Raji (cell line): Measurements from ENCODE around the gene COL13A1.

Source experiments
- POLR2A ChIP-seq: IDR thresholded peaks from 2 replicates; pipeline ENCODE4 v1.6.1; 2011; ENCODE audit warnings: low read depth, low read length, control low read depth; ENCODE audit not compliant: insufficient read depth

Gene COL13A1

GRCh38 chr10:69936091-69936490, 134.4 kb downstream of the COL13A1 start:
- TF ChIP-seq POLR2A, result no peak

- no peak for TF ChIP-seq POLR2A
Observed at GRCh38 chr10:69938541-69938991, 136.9 kb downstream of the COL13A1 start.

- no peak for TF ChIP-seq POLR2A
Observed at GRCh38 chr10:69939061-69939460, 137.4 kb downstream of the COL13A1 start.

- no peak for TF ChIP-seq POLR2A
Observed at GRCh38 chr10:69939481-69939880, 137.8 kb downstream of the COL13A1 start.

GRCh38 chr10:69941730-69942129, 140.0 kb downstream of the COL13A1 start:
- TF ChIP-seq POLR2A, result no peak

GRCh38 chr10:69943292-69943820, 141.7 kb downstream of the COL13A1 start:
- TF ChIP-seq POLR2A, result no peak

GRCh38 chr10:69944761-69945160, 143.1 kb downstream of the COL13A1 start:
- TF ChIP-seq POLR2A, result no peak

GRCh38 chr10:69948261-69948660, 146.6 kb downstream of the COL13A1 start:
- TF ChIP-seq POLR2A, result no peak

- no peak for TF ChIP-seq POLR2A
Observed at GRCh38 chr10:69949770-69950169, 148.1 kb downstream of the COL13A1 start.

- TF ChIP-seq POLR2A, result no peak
Observed at GRCh38 chr10:69951658-69952057, 150.0 kb downstream of the COL13A1 start.

GRCh38 chr10:69952069-69952800, 150.5 kb downstream of the COL13A1 start:
- TF ChIP-seq POLR2A, result no peak

GRCh38 chr10:69952821-69953221, 151.1 kb downstream of the COL13A1 start:
- no peak for TF ChIP-seq POLR2A

- no peak for TF ChIP-seq POLR2A
Observed at GRCh38 chr10:69953851-69954250, 152.1 kb downstream of the COL13A1 start.

GRCh38 chr10:69955211-69955805, 153.6 kb downstream of the COL13A1 start:
- no peak for TF ChIP-seq POLR2A

GRCh38 chr10:69955897-69956740, 154.4 kb downstream of the COL13A1 start:
- no peak for TF ChIP-seq POLR2A
